Mammary epithelial cell (primary cell): ENCODE data around the gene MAPT.

Source experiments
- CTCF ChIP-seq, 2 donors: IDR thresholded peaks in 1 of 2; conservative IDR thresholded peaks in 1 of 2; 2 replicates each; pipeline ENCODE4 v1.5.1; 2011 to 2012; ENCODE audit warnings: inconsistent platforms in 2 of 2, low read length in 2 of 2, mild to moderate bottlenecking in 2 of 2, control low read depth in 1 of 2, low read depth in 1 of 2; ENCODE audit not compliant: insufficient read depth in 1 of 2; ENCODE audit errors: extremely low read depth in 1 of 2
- EZH2 ChIP-seq: IDR thresholded peaks from 2 replicates; pipeline ENCODE4 v1.6.1; 2012; ENCODE audit warnings: low read length, inconsistent platforms, borderline replicate concordance

GRCh38 chr17:45997624-45998023, 103.3 kb downstream of the MAPT start:
- TF ChIP-seq EZH2 (no peak), CTCF (conservative IDR thresholded peaks at IDR 0.05 in 1 of 2, IDR thresholded peaks at IDR 0.05 in 1 of 2; ENCODE audit: extremely low read depth in 1 of 2, insufficient read depth in 1 of 2, low read depth in 1 of 2, low read length in 2 of 2) (no peak)
